HG02852 (cell line): ENCODE data around the gene TRPM6.
A peak's percentile ranks its signal among the peaks of the same experiment; 100 is the strongest.

ENCODE experiments used
- ATAC-seq: cut with Tn5 transposase; IDR thresholded peaks from one replicate; pipeline ENCODE4 v1.9.1; 2021; ENCODE audit warnings: mild to moderate bottlenecking, moderate library complexity; ENCODE audit not compliant: unreplicated experiment

TRPM6 gene

DNA sequence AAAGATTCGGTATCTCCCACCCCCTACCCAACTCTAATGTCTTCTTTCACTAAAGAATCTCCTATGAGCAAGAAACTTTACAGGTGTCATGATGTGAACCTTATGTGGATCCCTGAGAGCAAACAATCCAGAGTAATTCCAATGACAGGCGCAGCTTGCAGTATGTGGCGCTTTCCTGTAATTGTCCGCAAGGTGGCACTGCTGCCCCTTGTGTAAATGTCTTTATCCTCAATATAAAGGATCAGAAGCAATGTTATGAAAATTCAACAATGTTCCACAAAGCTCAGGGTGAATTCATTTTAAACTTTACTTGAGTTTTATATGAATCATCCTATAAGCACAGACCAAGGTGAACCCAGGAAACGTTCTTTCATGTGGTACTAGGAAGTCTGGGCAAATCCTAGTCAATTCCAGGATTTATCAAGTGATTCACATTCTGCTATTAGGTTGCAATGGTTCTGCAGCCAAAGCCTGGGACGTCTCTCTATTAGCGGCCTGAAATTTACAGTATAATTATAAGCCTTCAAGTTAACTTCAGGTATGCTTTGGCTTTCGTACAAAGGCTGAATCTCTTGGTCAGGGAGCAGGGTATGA, 113.7 kb downstream of the TRPM6 start:
- ATAC-seq: peak; percentile 52

DNA sequence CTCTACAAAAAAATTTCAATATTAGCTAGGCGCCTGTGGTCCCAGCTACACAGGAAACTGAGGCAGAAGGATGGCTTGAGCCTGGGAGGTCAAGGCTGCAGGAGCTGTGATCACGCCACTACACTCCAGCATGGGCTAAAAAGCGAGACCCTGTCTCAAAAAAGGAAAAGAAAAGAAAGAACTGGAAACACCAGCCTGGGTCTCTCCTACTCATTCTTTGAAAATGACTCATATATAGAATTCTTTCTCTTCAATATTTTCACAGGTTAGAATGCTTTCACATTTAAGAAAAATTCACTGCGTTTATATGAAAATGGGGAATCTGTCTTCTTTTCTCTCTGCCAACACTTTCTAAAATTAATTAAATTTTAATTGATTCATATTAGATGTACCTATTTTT, 115.6 kb downstream of the TRPM6 start:
- peak; percentile 61 for ATAC-seq

DNA sequence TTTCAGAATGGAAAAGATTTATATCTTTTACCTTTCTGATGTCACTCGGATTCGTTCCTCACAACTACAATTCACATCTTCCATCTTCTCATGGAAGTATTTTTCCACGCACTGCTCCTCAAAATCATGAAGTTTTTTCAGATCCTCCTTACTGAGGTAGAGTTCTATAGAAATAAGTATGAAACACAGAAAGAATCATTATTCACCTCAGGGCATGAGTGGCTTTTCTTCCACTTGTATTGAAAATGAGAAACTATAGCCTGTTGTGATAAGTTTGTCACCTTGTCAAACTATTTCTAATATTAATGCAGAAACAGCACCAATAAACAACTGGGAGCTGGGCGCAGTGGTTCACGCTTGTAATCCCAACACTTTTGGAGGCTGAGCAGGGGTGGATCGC, 116.0 kb downstream of the TRPM6 start:
- no peak for ATAC-seq

DNA sequence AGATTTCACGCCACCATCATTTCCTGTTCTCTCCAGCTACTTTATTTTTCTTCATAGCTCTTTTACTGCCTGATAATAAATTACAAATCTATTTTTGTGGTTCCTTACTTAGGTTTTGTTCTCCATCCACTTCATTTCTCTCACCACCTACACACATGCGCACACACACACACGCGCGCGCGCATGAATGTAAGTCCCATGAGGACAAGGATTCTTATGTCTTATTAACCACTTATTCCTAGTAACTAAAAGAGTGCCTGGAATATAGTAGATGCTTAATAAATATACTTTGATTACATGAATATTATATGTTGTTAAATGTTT, 116.5 kb downstream of the TRPM6 start:
- no peak for ATAC-seq

DNA sequence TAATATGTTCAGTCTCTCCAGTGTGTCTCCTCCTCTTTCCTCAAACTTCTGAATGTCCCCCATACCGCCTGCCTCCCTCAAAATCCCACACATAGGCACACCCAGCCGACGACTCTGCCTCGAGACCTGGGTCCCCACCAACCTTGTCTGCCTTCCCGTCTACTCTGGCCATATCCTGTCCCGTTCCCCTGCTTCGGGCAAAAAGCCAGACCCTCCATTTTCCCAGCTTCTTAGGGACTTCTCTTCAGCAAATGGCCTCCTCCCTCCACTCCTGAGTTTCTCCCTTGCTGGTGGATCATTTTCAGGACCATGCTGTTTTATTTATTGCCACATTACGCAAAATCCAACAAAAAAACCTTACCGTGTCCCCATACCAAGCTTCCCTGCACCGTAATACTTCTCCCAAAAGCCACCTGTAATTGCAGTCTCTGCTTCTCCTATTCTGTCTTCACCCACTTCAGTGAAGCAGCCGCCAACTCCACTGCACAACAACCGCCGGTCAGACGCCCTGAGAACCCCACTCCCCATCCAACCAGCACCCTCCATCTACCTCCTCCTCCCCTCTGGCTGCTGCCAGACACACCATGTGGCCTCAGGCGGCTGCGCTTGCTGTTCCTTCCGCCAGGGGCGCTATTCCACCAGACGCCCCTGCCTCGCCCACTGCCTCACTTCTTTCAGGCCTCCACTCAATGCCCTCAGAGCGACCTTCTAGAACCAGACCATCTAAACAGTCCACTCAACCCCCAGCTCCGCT, 117.0 kb downstream of the TRPM6 start:
- ATAC-seq: peak; percentile 60

DNA sequence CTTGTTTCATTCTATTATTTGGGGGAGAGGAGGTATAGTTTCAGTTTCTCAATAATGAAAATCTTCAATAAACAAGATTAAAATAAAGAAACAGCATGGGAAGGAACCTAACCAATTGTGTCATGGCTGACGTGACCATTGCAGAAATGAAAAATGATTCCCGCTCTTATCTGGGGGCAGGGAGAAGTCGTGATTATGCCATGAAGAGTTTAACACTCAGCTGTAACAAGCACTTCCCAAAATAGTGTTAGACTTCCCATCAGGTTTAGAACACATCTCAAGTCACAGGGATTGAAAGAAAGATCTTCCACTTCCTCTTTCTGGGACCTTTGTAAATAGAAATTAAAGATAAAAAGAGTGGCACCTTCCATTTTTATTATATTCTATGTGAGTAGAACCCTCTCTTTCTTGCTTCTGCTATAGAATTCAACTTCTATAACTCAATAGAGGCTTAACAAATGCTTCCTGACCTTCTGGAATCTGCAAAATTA, 122.2 kb downstream of the TRPM6 start:
- no peak for ATAC-seq

DNA sequence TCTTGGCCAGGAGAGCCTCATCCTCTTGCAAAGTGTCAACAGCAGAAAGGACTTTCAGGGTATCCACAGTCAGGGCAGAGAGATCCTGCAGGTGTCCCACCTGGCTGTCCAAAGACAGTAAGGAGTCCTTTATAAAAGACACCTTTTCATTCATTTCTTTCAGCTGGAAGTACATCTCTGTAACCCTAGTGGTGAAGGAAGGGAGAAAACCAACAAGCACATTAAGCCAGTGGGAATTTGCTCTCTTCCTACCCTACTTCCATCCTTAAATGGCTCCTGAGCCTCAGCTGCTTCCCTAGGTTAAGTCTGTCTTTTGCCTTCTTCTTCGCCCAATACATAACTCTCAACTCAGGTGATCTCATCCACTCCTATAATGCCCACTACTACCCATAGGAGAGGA, 124.8 kb downstream of the TRPM6 start:
- ATAC-seq: no peak

DNA sequence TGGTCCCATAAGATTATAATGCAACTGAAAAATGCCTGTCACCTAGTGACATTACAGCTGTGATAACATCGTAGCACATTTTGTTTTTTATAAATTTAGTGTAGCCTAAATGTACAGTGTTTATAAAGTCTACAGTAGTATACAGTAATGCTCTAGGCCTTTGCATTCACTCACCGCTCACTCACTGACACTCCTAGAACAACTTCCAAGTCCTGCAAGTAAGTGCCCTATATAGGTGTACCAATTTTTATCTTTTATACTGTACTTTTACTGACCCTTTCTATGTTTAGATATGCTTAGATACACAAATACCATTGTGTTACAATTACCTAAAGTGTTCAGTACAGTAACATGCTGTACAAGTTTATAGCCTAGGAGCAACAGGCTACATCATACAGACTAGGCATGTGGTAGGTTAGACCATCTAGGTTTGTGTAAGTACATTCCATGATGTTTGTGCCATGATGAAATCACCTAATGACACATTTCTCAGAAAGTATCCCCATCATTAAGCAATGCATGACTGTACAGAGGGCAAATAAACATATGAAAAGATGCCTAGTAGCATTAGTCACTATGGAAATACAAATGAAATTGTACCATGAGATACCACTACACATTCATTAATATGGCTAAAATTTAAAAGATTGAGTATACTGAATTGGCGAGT, 127.6 kb downstream of the TRPM6 start:
- no peak for ATAC-seq

DNA sequence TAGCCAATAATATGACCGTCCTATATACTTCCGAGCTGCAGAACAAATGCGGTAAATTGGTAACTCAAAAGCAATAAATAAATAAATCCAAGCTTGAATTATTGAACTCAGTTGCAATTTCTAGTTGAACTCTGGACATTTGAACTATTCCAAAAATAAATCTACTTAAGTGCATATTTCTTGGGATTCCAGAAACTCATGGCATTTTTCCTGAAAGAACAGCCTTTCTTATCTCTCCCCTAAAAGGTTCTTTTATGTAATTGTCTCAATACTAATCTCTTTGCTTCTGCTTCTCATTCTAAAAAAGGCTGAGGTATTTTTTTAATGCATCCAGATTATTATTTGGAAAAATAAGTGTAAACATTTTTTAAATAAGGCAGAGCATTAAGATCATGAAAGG, 131.7 kb downstream of the TRPM6 start:
- ATAC-seq: no peak

DNA sequence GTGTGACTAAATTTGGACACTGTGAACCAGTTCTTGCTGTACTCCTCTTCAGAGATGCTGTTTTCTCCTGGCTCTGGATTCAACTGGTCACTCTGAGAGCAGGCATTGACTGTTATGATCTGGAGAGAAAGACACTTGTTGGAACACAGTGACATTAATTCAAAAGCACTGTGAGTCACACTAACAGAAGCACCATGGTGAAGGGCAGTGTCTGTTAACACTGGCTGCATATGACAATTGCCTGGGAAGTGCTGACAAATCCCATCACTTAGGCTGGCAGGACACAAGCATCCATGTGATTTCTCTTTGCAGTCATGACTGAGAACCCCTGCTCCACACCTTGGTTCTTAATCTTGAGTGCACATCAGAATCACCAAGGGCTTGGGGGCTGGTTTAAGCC, 132.4 kb downstream of the TRPM6 start:
- no peak for ATAC-seq

DNA sequence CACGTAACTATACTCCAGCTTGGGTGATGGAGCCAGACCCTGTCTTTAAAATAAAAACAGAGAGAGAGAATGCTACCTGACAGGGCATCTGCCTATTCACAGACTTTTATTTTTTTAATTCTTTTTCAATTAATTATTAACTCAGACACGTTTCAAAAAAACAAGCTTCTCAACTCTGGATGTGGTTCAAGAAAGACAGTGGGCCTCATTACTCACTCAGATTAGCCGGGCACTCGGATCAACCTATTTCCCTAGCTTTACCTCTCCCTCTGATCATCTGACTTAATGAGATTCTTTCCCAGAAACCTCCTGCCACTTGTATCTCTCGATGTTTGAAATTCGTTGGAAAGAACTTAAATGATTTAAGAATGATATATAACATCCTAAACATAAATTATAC, 134.1 kb downstream of the TRPM6 start:
- ATAC-seq: no peak

DNA sequence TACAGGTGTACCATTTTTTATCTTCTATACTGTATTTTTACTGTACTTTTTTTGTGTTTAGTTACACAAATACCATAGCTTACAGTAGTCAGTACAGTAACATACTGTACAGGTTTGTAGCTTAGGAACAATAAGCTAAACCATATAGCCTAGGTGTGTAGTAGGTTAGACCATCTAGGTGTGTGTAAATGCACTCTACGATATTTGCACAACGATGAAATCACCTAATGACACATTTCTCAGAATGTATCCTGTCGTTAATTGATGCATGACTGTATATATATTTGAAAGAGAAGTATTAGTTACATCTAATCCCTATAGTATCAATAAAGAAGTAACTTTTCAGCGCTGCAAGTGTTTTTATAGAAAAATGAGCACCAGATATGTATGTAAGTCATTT, 138.8 kb downstream of the TRPM6 start:
- no peak for ATAC-seq

DNA sequence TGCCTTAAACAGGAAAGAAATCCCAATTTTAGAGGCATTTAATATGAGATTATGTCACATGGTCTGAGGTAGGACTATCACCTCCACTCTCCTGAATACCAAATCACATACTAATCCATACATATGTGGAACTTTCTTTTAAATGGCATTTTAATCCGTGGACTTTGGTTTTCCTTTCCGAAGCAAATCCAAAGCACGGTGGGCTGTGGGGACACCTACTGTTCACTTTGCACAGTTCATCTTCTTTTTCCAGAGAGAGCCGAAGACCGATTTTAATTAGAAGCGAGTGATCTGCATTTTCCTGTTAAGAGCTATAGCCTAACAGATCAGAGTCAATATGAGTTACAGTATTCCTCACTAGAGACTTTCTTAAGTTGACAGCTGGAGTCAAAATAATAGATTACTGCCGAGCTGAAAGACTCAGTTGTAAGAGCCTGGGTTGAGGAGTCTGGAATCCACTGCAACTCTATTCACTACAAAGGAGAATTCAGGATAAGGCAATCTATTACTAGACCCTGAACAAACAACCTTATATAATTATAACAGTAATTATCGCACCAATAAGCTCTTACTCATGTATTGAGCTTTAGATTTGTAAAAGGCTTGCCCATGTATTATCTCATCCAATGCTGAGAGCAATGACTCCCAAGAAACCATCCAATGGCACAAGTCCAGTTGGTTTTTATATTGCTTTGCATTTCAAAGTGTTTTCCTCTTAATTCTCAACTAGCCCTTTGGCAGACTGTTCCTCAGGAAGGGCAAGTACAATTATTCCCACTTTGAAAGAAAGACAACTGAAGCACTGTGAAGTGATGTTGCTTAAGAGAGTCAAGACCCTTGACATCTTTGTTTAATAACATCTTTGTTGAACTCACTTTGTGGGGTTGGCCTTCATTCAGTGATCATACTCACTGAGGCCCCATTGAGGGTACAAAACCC, 144.7 kb downstream of the TRPM6 start:
- ATAC-seq: no peak

DNA sequence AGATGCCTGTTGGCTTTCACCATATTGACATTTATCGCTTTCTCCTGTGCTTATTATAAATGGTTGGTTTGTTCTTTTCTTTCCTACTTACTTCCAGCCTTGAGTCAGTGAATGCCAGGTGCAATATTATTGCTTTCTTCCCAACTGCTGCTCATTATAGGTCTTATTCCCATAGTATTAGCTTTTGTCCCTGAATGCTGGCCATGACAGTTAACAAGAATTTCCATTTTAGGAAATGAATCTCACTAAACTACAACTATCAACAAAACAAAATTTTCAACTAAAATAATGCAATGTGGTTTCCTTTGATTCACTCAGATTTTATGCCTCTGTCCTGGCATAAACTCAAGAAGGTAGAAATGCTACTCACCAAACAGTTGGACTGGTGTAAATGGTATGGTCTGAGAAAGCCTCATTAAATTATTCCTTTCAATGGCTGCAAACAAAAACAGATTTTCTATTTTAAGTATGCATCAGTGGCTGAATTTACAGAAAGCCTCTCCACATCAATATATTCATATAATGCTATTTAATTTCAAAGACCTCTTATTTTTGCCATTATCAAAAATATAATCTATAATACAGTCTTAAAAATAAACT, 145.4 kb downstream of the TRPM6 start:
- no peak for ATAC-seq

DNA sequence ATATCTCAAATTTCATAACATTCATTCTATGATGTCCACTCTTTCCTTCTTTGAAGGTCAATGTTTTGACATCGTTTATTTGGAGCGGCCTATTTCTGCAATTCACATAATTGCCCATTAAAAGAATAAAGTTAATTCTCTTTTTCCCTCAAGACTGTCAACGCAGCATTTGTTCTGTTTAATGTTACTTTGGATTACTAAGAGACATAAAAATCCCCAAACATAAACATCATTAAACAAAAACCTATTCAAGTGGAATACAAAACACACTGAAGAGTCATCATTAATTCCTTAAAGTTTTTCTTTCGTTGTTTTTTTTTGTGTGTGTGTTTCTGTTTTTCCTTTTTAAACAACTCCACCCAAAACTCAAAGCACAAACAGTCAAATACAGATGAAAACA, 151.1 kb downstream of the TRPM6 start:
- no peak for ATAC-seq

DNA sequence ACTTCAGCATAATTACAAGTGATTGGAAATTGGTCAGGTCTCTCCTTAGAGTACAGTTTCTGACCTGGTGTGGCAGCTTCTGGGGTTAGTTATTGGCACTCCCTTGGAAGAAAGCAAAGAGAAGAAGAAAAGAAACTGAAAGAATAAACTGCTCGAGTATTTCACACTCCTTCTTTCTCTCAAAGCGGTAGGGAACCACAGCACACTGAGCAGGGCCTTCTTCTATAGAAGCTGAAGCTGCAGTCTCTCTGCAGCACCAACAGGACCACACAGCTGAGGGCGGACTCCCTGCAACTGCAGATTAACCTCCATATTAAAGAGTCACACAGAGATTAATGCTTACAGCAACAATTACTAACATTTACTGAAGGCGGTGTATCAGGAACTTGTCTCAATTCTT, 152.0 kb downstream of the TRPM6 start:
- no peak for ATAC-seq

DNA sequence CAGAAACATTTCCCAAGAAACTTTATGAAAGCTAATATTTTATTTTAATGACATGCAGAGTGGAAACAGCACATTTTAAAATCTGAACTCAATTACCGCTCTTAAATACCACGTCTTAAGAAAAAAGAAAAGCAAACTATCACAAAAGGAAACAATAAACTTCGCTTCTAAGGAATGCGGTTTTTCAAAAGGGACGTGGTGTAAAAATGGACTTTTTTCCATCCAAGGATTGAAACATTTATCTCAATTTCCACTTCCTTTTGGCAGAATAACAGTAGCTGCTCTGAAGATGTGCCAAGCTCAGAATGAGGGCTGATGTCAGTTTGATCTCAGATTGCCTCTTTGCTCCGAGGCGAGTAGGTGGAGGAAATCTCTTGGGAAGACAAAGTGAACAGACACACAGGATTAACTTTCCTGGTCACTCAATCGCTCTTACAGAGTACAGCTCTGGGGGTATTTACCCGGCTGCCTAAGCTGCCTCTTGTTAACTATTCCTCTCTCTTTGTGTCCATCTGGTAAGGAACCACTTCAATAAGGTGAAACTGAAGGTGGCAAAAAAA, 158.5 kb downstream of the TRPM6 start:
- ATAC-seq: no peak

DNA sequence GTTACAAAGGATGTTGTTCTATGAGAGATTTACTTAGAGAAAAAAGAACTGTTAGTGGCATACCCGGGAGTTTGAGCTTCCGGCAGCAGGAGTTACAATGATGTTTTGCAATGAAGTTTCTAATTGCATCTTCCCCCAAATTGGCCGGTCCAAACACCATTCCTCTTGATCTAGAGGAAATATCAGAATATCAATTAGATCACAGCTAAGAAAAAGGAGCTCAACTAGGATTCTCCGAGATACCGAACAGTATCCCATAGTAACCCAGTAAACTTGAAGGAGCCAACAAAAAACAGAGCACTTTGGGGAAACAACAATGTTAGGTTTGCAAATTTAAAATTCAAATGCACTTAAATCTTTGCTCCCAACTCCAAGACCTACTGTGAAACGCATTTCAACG, 159.5 kb downstream of the TRPM6 start:
- ATAC-seq: no peak

DNA sequence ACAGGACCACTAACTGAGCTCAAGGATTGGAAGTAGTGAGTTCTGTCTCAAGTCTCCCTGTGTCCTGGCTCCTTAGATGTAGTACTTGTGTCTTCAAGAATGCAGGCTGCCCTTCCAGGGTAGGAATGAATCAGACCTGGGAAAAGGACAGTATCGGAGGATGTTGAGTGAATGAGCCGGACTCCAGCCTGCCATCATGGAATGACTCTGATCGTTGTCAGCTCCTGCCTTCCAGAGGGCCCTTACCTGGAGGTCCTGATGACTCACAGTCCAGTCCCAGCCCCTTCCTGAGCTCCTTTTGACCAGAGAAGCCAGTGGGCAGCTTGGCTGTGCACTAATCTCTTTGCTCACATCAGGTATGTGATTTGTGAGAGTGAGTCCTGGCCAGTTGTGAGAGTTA, 161.1 kb downstream of the TRPM6 start:
- no peak for ATAC-seq

DNA sequence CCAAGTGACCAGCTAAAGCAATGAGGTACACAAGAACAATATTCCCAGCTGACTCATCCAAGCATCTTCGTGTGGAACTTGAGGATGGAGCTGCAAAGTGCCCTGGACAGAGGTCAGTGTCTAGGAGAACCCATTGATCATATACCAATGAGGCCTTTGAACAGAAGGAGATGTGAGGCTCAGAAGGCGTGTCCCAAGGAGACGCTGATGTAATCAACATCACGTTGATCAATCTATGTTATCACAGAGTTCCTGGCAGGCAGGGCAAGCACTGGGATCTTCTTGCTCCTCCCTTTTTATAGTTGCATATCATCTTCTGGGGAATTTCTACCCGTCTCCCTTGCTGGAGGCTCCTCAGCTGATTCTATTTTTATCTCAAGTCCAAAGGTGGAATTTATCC, 163.4 kb downstream of the TRPM6 start:
- no peak for ATAC-seq
